Astrocyte (in vitro differentiated cells and primary cell): ENCODE data around the gene DSCAM.

Experiments
- EZH2 ChIP-seq: IDR thresholded peaks from 2 replicates; pipeline ENCODE4 v1.6.1; 2012; ENCODE audit warnings: mild to moderate bottlenecking, low read length, inconsistent platforms; ENCODE audit not compliant: insufficient read depth
- TF ChIP-seq, protein P1 (sequence below): IDR thresholded peaks from 2 replicates; pipeline ENCODE4 v1.5.1; 2011; ENCODE audit warnings: low read depth, mild to moderate bottlenecking, inconsistent platforms, low read length, moderate library complexity; ENCODE audit not compliant: insufficient read depth

GRCh38 chr21:40667967-40668366, 179.0 kb downstream of the DSCAM start:
- TF ChIP-seq, protein P1, sequence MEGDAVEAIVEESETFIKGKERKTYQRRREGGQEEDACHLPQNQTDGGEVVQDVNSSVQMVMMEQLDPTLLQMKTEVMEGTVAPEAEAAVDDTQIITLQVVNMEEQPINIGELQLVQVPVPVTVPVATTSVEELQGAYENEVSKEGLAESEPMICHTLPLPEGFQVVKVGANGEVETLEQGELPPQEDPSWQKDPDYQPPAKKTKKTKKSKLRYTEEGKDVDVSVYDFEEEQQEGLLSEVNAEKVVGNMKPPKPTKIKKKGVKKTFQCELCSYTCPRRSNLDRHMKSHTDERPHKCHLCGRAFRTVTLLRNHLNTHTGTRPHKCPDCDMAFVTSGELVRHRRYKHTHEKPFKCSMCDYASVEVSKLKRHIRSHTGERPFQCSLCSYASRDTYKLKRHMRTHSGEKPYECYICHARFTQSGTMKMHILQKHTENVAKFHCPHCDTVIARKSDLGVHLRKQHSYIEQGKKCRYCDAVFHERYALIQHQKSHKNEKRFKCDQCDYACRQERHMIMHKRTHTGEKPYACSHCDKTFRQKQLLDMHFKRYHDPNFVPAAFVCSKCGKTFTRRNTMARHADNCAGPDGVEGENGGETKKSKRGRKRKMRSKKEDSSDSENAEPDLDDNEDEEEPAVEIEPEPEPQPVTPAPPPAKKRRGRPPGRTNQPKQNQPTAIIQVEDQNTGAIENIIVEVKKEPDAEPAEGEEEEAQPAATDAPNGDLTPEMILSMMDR: no peak
- no peak for TF ChIP-seq EZH2
